ENCODE results near the gene ZSCAN5B. TPM values are rescaled to one million over a fixed set of nuclear protein-coding genes. Genes with fewer than 3 reads are reported as not detected.
A peak's percentile ranks its signal among the peaks of the same experiment; 100 is the strongest.

Gene ZSCAN5B
- total RNA-seq, 1 donor, result not detected

DNA sequence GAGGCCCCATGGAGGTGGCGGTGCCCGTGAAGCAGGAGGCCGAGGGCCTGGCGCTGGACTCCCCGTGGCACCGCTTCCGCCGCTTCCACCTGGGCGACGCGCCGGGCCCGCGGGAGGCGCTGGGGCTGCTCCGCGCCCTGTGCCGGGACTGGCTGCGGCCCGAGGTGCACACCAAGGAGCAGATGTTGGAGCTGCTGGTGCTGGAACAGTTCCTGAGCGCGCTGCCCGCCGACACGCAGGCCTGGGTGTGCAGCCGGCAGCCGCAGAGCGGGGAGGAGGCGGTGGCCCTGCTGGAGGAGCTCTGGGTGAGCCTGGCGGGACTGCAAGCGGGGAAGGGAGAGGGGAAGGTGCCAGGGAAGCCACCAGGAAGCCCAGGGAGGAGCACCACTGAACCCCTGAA lies 50.7 kb downstream of the ZSCAN5B start:
- DNase-seq (ENCODE audit: low read depth in 2 of 3, low spot score in 2 of 3), result no peak

DNA sequence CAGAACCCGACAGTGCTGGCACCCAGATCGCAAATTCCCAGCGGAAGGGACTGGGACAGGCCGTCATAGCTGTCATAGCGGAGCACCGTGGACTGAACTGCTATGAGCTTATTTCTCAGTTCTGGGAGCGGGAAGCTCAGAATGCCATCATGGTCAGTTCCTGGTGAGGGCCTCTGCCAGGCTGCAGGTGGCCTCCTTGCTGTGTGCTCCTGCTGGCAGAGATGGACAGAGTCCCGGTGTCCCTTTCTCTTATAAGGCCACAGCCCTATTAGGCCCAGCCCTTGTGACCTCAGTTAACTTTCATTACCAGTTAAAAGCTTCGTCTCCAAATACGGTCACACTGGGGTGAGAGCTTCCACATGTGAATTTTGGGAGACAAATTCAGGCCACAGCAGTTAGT lies 51.9 kb downstream of the ZSCAN5B start:
- no peak for DNase-seq (ENCODE audit: low read depth in 2 of 3, low spot score in 2 of 3)

DNA sequence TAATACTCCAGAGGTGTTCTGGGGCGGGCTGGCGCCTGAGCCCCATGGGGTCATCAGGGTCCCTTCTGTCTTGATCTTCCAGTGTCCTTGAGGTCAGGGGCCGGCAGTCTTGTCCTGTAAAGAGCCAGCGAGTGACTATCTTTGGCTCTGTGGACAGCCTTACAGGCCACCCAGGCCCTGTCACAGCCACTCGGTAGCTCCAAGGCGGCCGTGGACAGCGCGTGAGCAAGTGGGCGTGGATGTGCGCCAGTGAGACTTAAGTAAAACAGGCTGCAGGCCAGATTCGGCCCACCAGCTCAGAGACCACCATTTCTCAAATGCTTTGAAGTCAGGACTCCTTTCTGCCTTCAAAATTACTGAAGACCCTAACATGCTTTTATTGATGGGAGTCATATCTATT lies 52.8 kb downstream of the ZSCAN5B start:
- DNase-seq (ENCODE audit: low read depth in 2 of 3, low spot score in 2 of 3), result peak in 1 of 3 donors; percentile 15

DNA sequence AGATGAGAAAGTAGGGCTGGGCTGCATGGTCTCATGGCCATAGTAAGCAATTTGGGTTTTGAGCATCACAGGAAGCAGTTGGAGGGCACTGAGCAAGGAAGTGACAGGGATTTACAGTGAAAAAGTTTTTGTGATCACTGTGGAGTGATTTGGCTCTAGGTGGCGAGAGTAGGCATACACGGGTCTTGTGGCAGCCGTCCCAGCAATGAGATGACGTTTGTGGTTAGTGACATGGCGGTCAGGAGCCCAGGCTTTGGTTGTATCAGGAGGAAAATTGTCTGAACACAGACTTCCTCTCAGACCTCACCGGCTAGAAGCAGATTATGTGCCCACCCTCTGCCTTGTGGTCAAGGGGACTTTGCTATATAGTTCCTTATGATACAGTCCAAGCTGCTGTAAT lies 53.2 kb downstream of the ZSCAN5B start:
- peak in 2 of 3 donors; percentile 83 to 89 for DNase-seq (ENCODE audit: low read depth in 2 of 3, low spot score in 2 of 3)

DNA sequence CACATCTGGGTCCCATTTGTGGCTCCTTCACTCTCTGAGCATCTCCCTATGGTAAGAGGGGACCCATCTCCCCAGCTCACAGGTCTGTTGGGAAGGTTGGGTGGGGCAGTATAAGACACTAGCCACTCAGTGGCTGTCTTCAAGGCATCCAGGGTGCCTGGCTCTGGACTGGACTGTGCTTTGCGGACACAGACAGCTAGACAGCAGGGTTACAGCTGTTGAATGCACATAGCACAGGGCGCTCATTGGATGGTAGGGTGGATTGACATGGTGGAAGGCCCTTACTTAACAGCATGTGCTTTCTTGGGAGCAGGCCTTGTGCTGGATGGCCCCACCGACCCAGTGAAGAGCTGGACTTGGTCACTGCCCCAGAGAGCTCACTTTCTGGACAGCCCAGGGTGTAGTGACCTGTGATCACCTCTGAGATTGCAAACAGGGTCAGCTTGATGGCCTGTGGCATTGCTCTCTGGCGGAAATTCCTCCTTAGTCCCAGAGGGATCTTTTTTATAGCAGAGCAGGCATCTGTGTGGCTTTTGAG lies 54.6 kb downstream of the ZSCAN5B start:
- no peak for DNase-seq (ENCODE audit: low read depth in 2 of 3, low spot score in 2 of 3)

DNA sequence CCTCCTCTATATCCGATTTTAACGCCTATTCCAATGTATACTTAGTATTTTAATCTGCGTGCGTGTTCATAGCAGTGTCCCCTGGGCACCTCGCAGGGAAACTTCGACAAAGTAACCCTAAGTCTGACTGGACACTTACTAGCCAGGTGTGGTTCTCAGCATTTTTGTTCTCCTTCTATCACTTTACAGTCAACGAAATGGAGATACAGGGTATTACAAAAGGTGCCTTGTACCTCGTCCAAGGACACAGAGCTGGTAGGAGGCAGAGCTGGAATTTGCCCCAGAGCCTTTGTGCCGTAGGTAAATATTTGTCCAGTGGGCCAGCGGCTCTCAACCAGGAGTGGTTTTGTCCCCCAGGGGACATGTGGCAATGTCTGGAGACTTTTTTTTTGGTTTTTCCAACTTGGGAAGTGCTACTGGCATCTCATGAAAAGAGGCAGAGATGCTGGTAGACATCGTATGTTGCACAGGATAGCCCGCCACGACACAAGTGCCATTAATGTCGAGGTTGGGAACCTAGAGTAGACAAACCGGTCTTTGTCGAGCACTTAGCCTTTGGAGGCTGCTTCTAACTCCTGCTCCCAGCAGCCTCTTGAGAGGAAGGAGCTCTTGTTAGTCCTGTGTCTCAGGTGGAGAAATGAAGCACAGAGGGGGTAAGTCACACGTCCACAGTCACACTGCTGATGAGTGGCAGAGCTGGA lies 55.3 kb downstream of the ZSCAN5B start:
- DNase-seq (ENCODE audit: low read depth in 2 of 3, low spot score in 2 of 3), result no peak

DNA sequence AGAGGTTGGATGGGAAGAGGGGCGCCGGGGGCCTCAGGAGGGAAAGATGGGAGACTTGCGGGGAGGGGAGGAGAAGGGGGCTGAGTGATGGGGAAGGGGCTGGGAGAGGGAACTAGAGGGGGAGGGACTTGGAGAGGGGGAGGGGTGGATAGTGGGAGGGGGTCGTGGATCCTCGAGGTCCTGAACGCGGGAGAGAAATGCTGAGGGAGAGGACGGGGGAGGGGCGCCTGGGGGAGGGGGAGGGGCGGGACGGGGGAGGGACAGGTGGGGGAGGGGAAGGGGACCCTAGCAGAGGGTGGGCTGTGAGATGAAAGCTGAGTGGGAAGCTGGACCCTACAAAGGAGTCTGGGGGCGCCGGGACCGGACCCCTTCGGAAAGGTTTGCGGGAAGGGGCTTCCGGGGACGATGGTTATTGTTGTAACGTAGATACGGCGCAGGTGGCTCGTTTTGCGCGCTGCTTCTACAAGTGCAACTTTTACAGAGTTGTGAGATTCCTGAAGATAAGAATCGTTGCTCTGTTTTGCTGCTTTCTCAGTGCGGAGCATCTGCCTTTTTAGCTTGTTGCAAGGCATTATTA lies 56.1 kb downstream of the ZSCAN5B start:
- DNase-seq (ENCODE audit: low read depth in 2 of 3, low spot score in 2 of 3), result no peak

DNA sequence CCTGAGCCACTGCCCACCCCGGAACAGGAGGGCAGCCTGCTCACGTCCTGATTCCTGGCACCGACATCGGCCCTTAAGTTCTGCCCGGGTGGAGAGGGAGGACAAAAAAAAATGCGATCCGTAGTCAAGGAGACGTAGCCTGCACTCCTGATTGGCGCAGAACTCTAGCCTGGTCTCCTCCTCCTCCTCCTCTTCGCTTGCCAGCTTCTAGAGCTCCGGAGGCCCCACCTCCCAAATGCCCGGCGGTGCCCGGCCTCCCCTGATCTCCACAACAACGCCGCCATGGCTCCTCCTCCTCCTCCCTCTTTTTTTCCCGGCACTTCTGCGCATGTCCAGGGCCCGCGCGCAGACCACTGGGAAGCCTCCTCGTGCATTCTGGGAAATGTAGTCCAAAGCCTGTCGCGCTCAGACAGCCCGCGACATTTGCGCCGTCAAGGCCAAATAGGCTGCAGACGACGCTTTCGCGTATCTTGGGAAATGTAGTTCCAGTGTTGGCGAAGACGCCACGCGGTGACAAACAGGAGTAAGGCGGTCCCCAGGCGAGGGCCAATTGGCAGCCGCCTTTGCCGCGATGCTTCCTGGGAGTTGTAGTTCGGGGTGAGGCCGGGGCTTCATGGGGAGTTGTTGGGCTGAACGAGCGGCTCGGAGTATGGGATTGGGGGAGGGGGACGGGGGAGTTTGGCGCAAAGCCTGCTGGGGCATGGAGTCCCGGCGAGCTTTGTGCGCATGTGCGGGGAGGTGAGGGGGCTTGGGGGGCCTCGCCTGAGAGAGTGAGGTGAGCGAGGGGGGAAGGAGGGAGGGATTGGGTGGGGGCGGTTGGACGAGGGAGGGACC lies 56.8 kb downstream of the ZSCAN5B start, which contains the start of gene ZNF444:
TSS of gene ZNF444 (plus strand) at position 705 of the 834 bp plus-strand sequence. CDS start 5,625 bp downstream, outside the sequence.
- DNase-seq (ENCODE audit: low read depth in 2 of 3, low spot score in 2 of 3), result peak; percentile 96 to 100 (median 99)

DNA sequence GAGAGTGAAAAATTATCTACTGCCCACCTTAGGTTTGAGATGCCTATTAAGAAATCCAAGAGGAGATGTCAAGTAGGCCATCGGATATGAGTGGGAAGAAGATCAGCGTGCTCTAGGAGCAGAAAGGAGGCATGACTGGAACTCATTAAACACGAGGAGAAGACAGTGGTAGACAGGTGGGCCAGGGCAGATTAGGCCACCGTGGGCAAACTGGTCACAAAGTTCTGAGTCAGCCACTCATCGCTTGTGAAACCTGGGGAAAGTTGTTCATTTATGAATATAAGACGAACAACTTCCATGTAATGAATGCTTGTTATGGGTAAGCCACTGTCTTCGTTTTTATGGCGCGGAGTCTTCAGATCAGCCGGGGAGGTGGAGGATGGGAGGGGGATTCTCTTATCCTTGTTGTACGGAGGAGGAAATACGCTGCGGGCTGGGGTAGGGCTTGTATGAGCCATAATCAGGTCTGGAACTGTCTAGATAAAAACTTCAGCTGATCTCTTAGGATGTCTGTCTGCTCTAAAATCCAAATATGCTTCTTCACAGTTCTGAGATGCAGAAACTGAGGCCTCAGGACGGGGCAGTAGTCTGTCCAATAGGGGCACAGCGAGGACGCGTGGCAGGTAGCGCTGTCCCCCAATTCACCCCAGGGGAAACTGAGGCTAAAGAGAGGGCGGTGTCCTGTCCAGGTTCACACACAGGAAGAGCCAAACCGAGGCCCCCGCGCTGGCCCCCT lies 57.6 kb downstream of the ZSCAN5B start:
- DNase-seq (ENCODE audit: low read depth in 2 of 3, low spot score in 2 of 3), result peak in 1 of 3 donors; percentile 23

Other genes starting within 250 kb of the ZSCAN5B start
- gene NLRP8, start 250.0 kb downstream of the ZSCAN5B start, total RNA-seq, result not detected
- gene NLRP5, start 211.0 kb downstream of the ZSCAN5B start, total RNA-seq, result not detected
- gene ZNF787, start 76.5 kb downstream of the ZSCAN5B start, total RNA-seq, result 40.1 TPM
- gene ZNF444, start 56.5 kb downstream of the ZSCAN5B start, total RNA-seq, result 12.1 TPM
- not detected for gene GALP, start 21.8 kb downstream of the ZSCAN5B start, total RNA-seq
- not detected for gene ZSCAN5C, start 4.5 kb upstream of the ZSCAN5B start, total RNA-seq
- gene EDDM13, start 75.0 kb upstream of the ZSCAN5B start, total RNA-seq, result not detected
- gene ZSCAN5A, start 117.1 kb upstream of the ZSCAN5B start, total RNA-seq, result 11.3 TPM
- 3.0 TPM for gene ZNF582, start 195.8 kb upstream of the ZSCAN5B start, total RNA-seq
- 3.5 TPM for gene ZNF583, start 206.5 kb upstream of the ZSCAN5B start, total RNA-seq

Measured in hematopoietic multipotent progenitor cell (in vitro differentiated cells).